HG03095 (cell line): ENCODE data around the gene FCHSD2.
"Not testable (repeated sequence)": the region's sequence is repeated elsewhere in the genome, so short reads cannot be mapped to it uniquely, and the experiment has no call there.

Experiments used
- ATAC-seq: cut with Tn5 transposase; IDR thresholded peaks from one replicate; pipeline ENCODE4 v1.9.1; 2021; ENCODE audit warnings: moderate library complexity; ENCODE audit not compliant: unreplicated experiment

FCHSD2 gene

DNA sequence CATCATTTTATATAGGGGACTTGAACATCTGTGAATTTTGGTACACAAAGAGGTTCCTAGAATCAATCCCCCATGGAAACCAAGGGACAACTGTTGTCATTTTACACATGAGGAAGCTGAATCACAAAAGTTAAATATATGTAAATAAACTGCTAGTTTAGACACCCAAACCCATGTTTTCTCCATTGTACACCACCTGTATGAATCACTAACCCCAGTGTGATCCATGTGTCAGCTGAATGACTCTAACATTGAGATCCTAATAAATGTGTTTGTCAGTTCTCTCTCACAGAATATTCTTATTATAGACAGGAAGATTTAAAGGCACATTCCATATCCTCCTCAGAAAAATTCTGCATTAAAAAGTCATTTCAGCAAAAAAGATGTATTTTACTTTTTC, 244.6 kb downstream of the FCHSD2 start:
- ATAC-seq = no peak

DNA sequence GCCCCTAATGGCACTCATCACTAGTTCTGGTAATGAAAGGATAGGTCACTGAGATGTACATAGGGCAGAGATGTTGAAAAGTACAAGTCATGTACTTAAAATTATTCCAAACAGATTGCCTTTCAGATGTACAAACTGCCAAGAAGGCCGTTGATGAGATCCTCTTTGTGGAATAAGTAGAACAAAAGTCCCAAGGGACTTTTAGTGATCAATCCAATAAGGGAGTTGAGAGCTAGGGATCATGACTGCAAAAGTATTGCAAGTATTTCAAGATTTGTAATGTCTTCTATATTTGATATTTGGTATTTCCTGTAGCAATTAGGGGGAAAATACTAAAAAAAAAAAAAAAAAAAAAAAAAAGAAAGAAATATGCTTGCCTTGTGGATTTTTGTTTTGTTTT, 245.7 kb downstream of the FCHSD2 start:
- no peak for ATAC-seq

GRCh38 chr11:72890881-72891280, 251.2 kb downstream of the FCHSD2 start:
- no peak for ATAC-seq

DNA sequence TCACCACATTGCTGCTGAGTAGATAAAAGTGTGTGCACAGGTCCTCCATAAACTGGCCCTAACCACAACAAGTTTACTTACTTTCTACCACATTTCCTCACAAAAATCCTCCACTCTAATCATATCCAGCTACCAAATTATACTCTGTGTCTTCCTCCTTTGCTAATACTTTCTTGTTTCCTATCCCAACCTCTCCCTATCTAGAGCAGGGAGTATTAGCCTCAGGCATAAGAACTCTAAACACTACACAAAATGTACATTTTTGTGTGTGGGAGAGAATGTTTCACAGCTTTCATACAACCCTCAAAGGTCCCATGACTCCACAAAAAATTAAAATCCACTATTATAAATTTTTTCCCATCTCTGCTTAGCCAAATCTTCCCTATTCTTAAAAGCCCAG, 255.5 kb downstream of the FCHSD2 start:
- no peak for ATAC-seq

DNA sequence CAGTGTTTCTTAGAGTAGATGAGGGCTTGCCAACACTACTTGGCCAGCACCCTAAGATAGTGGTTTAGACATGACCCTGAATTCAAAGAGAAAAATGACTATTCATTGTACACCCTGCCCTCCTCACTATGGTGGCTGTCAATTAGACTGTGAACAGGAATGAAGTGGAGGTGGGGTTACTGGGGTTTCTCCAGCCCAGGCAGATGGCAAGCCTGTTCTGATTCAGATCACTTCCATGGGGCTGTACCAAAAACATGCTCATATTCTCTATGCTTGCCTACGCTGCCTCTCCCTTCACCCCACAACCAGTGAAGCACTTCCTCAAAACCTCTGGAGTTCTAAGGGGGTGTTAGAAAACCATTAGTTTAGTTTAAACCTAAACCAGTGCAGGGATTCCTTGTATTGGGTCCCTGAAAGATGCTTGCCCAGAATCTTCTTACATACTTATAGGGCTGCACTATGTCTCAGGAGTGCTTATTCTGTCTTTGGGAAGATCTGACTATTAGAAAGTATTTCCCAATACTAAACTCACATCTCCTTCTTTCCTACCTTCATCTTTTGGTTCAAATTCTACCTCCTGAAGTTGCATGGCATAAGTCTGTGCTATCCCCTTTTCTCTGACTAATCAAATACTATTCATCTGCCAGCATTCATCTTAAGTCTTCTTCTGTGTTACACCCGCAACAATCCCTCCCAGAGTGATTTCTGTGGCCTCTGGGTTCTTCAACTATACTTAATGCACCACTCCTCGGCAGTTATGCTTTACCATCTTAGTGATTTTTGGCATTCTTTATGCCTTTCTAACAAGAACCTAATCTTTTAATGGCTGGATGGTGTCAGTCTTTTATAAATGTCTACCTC, 256.1 kb downstream of the FCHSD2 start:
- no peak for ATAC-seq

- no peak for ATAC-seq
Measured at GRCh38 chr11:72876147-72876546, 266.0 kb downstream of the FCHSD2 start.

- no peak for ATAC-seq
Measured at GRCh38 chr11:72875736-72876135, 266.4 kb downstream of the FCHSD2 start.

DNA sequence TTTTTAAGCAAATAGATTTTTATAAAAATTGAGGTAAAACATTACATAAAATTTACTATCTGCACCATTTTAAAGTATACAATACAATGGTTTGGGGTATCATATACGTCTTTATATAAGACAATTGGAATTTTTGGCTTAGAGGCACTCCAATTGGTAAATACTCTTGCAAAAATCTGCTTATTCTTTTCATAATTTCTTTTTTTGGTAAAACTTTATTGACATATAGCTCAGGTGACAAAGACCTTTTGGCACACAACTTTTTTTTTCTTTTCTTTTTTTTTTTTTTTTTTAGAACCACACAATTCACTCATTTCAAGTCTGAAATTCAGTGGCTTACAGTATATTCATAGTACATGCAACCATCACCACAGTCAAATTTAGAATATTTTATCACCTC, 270.1 kb downstream of the FCHSD2 start:
- ATAC-seq = no peak

DNA sequence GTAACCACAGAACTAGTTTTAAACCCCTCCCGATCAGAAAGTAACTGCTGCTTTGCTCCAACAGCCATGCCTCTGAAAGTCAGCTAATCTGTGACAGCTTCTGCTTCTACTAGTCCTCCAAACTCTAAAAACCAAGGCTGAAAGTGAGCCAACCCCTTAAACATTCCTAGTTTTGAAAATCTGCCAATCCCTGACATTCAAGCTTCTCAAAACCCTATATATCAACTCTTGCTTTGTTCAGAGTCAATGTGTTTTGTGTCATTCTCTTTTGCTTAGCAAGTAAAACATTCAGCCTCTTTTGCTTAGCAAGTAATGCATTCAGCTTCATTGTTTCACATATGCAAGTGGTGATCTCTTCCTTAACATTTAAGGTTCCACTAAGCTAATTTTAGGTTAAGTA, 271.0 kb downstream of the FCHSD2 start:
- no peak for ATAC-seq

- no peak for ATAC-seq
Measured at GRCh38 chr11:72869831-72870230, 272.3 kb downstream of the FCHSD2 start.

DNA sequence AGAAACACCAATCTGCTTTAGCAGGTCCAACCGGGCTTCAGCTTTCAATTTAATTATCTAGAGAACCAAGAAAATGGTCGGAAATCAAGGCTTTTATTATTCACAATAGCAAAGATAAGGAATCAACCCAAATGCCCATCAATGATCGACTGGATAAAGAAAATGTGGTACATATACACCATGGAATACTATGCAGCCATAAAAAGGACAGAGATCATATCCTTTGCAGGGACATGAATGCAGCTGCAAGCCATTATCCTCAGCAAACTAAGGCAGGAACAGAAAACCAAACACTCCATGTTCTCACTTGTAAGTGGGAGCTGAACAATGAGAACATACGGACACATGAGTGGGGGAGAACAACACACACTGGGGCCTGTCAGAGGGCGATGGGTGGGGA, 274.1 kb downstream of the FCHSD2 start:
- no peak for ATAC-seq

- no peak for ATAC-seq
Measured at GRCh38 chr11:72864702-72865655, 277.1 kb downstream of the FCHSD2 start.

DNA sequence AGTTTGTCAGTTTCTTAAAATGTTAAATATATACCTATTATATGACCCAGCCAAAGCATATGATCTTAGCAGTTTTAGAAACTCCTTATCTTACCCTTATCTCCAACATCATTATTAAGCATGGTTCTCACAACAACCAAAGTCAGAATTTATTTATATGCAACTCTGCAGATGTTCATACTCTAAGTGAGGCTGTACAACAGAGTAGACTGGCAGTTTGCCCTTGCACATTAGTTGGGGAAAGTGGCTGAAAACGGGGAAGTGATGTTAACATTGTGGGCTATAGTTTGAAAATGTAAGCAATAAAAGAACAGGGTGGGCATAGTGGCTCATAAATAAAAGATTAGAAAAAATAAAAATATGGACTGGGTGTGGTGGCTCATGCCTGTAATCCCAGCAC, 278.2 kb downstream of the FCHSD2 start:
- no peak for ATAC-seq

- ATAC-seq = no peak
Measured at GRCh38 chr11:72863091-72863490, 279.0 kb downstream of the FCHSD2 start.

GRCh38 chr11:72860592-72860991, 281.5 kb downstream of the FCHSD2 start:
- ATAC-seq = no peak

- ATAC-seq = no peak
Measured at GRCh38 chr11:72860010-72860409, 282.1 kb downstream of the FCHSD2 start.

DNA sequence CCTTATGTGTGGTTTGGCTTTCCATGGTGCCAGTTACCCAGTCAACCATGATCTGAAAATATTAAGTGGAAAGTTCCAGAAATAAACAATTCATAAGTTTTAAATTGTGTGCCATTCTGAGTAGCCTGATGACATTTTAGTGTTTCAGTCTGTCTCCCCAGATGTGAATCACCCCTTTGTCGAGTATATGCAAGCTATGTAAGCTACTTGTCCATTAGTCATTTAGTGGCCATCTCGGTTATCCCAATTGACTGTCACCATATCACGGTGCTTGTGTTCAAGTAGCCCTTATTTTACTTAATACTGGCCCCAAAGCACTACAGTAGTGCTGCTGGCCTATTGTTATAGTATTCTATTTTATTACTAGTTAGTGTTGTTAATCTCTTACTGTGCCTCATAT, 283.0 kb downstream of the FCHSD2 start:
- ATAC-seq = no peak

DNA sequence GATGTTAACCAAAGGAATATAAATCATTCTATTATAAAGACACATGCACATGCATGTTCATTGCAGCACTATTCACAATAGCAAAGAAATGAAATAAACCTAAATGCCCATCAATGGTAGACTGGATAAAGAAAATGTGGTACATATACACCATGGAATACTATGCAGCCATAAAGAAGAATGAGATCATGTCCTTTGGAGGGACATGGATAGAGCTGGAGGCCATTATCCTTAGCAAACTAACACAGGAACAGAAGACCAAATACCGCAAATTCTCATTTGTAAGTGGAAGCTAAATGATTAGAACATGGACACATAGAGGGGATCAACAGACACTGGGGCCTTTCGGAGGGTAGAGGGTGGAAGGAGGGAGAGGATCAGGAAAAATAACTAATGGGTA, 283.9 kb downstream of the FCHSD2 start:
- not testable (repeated sequence) for ATAC-seq

- no peak for ATAC-seq
Measured at GRCh38 chr11:72856551-72857345, 285.4 kb downstream of the FCHSD2 start.

DNA sequence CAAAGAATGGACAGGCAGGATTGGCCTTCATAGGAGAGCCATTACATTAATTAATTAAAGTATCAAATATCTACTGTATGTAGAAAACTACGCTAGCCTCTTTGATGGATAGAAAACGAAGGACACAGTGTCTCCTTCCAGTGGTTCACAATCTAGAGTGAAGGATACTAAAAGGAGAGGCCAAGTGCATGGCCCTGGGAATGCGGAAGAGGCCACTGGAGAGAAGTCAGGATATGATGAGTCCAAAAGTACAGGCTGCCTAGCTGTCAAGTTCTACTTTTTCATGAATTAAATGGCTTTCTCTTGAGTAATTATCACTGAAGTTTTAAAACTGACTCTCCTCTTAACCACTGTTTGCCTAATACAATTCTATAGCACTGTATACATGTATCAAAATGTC, 286.1 kb downstream of the FCHSD2 start:
- no peak for ATAC-seq

DNA sequence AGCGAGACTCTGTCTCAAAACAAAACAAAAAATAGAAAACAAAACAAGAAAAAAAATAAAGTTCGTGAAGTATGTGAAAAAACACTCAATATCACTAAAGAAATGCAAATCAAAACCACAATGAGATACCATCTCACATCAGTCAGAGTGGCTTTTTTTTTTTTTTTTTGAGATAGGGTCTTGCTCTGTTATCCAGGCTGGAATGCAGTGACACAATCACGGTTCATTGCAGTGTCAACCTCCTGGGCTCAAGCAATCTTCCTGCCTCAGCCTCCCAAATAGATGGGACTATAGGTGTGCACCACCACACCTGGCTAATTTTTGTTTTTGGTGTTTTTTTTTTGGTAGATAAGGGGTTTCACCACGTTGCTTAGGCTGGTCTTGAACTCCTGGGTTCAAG, 290.4 kb downstream of the FCHSD2 start:
- ATAC-seq = no peak
